ENCODE data around the gene INAVA.
"Not testable (repeated sequence)": the region's sequence is repeated elsewhere in the genome, so short reads cannot be mapped to it uniquely, and the experiment has no call there.

Gene INAVA

DNA sequence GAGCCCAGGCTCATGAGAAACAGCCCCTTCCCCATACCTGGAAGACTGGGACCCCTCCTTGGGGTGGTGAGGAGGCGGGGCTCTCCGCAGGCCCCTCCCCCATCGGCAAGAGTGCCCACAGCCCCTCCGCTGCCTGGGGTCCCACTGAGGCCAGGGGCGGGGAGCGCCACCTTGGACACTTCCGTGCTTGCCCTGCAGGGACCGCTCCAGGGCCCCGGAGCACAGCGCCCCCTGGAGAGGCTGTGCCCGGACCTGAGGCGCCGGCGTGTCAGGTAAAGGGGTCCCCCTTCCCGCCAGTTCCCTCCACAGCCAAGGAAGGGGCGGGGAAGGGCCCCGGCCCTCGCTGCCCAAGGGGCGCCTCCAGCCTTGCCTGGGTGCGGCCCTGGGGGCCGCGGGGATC, 21.5 kb downstream of the INAVA start:
- DNase-seq (ENCODE audit: insufficient read length, low spot score) (no peak), FAIRE-seq (no peak)

DNA sequence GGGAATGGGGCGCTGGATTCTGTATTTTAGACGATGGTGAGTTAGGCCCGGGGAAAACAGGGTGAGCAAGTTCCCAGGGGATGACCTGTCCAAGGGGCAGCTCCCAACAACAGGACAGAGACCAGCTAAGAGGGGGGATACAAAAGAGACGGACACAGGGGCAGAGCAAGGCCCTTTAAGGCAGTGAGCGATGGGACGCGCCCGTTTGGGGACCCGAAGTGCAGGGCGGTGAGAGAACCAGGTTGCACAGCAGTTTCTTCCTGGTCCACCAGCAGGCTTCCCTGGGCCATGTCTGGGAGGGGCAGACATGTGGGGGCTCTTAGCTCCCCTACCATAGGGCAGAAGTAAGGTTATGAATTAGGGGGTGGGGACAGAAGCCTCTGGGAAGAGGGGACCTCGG, 22.0 kb downstream of the INAVA start:
- DNase-seq (ENCODE audit: insufficient read length, low spot score) = no peak
- FAIRE-seq = no peak

DNA sequence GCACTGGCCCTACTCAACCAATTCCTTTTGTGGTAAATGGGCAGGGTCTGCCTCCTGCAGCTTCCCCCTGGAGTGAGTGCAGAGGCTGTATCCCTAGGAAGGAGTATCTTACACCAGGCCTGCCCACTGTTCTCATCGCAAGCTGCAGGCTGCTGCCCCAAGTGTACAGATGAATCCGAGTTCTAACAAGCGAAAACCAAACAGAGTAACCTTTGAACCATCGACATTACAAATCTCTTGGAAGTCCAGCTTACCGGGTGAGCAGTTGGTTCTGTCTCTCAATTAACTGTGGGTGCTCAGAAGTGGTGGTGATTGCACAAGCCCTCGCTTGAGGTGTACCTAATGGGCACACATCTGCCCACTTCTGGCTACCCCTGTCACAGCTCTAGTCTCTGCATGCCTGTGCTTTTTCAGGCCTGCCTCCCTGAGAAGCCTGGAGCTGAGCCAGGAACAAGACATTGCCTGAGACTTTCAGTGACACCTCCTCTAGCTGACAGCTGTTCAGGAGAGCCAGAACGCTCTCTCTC, 22.7 kb downstream of the INAVA start:
- FAIRE-seq (no peak), DNase-seq (ENCODE audit: insufficient read length, low spot score) (no peak)

DNA sequence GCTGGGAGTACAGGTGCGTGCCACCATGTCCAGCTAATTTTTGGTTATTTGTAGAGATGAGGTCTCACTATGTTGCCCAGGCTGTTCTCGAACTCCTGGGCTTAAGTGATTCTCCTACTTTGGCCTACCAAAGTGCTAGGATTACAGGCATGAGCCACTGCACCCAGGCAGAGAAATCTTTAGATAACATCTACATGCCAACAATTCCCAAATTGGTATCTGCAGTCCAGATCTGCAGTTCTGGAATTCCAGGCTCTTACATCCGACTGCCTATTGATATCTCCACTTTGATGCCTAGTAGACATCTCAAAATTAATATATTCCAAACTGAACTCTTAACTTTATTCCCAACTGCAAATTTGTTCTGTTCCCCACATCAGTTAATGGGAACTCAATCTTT, 23.3 kb downstream of the INAVA start:
- no peak for DNase-seq (ENCODE audit: insufficient read length, low spot score)
- no peak for FAIRE-seq

DNA sequence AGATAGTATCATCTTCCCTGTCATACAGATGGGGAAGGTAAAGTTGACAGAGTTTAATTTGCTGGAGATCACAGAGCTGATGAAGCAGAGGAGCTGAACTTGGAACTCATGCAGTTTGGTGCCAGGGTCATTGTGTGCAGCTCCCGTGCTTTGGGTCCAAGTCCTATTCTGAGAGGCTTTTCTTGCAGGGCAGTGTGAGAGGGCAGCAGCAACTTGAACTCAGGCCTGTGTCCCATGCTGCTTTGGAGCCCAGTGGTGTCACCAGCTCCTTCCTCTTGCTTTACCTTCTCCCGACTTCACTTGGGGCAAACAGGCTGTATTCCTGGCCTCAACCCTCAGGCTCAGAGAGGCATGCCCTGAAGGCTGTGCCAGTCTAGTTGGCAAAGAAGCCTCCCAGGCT, 24.7 kb downstream of the INAVA start:
- no peak for FAIRE-seq
- DNase-seq (ENCODE audit: insufficient read length, low spot score) = no peak

DNA sequence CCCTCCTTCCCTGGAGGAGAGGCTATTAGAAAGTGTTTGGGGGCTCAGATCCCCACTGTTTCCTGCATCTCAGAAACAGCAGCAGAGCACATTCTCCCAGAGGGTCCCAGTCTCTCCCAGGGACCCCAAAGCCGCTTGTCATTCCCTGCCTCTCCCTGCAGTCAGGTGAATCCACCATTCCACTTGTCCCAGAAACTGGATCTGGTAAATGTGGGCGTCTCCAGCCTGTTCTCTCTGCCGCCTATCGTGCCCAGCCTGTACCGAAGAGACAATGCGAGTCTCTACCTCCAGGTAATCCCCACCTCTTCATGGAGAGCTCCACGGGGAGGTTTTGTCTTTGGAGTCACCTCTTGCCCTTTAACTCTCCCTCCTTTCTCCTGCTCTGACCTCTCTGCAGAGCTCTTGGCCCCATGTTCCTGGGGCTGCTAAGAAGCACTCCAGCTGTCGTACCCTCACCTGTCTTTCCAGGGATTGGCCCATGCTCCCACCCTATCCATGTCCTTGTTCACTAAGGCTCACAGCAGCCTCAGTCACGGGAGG, 26.9 kb downstream of the INAVA start:
- DNase-seq (ENCODE audit: insufficient read length, low spot score) (no peak), FAIRE-seq (no peak)

DNA sequence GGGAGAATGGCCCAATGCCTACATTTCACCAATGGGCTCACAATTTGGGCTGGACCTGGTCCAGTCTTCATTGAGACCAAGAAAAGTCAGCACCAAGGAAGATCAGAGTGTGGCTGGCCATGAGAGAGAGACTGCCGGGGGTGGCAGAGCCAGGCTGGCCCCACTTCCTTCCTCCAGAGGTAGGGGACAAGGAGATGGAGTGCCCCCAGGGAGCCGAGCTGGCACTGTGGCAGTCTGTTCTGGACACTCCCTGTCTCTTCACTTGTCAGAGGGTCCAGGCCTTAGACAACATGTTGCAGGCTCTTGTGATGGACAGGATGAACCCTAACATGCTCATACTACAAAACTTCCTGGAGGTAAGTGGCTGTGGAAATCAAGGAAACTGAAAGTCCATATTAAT, 27.7 kb downstream of the INAVA start:
- DNase-seq (ENCODE audit: insufficient read length, low spot score) (no peak), FAIRE-seq (no peak)

DNA sequence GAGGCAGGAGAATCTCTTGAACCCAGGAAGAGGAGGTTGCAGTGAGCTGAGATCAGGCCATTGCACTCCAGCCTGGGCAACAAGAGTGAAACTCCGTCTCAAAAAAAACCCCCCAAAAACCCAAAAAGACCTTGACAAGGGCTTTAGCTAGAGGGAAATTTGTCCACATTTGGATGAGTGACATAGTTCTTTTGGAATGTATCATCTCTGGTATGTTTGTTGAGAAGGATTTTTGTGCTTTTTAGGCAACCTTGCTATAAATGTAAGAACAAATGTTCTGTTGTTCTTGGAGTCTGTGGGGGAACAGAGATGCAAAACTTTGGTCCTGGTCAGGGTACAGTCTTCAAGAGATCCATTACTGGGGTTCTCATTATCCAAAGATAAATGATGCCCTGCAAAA, 28.9 kb downstream of the INAVA start:
- no peak for FAIRE-seq
- no peak for DNase-seq (ENCODE audit: insufficient read length, low spot score)

DNA sequence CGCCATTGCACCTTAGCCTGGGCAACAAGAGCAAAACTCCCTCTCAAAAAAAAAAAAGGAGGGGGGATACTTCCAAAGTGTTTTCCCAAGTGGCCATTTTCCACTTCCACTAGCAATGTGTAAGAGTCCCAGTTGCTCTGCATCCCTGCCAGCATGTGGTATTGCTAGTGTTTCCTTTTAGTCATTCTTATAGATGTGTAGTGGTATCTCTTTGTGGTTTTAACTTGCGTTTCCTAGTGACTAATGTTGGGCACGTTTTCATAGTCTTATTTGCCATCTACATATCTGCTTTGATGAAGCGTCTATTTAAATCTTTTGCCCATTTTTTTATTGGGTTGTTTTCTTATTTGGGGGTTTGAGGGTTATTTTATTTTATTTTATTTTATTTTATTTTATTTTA, 31.1 kb downstream of the INAVA start:
- no peak for FAIRE-seq

DNA sequence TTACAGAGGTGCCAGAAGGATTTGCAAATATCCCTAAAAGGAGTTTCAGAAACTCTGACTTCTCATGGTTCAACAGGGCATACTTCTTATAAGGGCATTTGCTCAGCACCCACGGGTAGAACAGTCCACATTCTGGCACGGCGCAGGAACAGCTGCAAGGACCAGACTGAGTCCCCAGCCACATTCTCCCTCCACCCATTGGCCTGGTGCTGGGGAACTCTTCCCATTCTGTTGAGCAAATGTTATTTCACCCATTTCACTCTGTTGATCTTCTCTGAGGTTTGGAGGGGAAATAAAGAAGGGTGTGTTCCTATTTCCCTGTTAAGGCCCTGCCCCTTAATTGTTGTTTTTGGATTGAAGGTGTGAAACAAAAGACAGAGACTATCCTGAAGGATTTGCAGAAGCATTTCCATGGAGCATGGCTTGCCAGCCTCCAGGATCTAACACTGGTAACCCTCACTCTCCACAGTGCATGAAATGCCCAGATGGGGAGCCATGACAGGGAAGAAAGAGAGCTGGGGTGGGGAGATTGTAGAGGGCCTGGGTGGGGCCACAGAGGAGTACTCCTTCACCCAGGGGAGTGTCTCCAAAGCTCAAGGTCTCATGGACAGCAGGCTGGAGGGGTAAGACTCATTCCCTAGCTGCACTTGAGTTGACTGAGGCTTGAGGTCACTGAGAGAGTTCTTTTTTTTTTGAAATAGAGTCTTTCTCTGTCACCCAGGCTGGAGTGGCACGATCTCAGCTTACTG, 35.0 kb downstream of the INAVA start:
- DNase-seq (ENCODE audit: insufficient read length, low spot score) (no peak), FAIRE-seq (no peak)

More for the DNA sequence above, 31.1 kb downstream of the INAVA start:
- no peak for DNase-seq (ENCODE audit: insufficient read length, low spot score)

DNA sequence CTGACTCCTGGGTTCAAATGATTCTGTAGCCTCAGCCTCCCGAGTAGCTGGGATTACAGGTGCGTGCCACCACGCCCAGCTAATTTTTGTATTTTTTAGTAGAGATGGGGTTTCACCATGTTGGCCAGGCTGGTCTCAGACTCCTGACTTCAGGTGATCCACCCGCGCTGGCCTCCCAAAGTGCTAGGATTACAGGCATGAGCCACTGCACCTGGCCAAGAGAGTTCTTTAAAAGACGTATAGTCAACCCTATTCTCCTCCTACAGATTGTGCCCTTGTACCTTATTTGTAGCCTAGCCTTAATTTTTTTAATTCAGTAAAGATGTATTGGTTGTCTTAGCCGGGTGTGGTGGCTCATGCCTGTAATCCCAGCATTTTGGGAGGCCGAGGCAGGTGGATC, 35.6 kb downstream of the INAVA start:
- not testable (repeated sequence) for DNase-seq (ENCODE audit: insufficient read length, low spot score); FAIRE-seq

DNA sequence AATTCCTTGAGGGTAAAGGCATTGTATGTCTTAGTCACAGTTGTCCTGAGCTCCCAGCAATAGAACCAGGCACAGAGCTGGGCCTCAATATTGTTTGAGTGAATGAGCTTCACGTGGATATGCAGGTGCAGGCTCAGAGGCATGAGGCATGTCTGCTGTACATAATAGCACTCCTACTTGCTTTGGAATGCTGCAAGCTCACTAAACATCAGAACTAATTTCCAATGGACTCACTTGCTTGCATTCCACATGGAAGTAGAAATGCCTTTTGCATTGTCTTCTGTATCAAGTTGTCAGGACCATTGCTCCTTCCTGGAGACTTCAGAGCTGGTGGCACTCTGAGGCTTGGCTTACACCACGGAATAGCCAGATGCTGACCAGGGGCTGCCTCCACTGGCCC, 37.1 kb downstream of the INAVA start:
- FAIRE-seq = no peak

DNA sequence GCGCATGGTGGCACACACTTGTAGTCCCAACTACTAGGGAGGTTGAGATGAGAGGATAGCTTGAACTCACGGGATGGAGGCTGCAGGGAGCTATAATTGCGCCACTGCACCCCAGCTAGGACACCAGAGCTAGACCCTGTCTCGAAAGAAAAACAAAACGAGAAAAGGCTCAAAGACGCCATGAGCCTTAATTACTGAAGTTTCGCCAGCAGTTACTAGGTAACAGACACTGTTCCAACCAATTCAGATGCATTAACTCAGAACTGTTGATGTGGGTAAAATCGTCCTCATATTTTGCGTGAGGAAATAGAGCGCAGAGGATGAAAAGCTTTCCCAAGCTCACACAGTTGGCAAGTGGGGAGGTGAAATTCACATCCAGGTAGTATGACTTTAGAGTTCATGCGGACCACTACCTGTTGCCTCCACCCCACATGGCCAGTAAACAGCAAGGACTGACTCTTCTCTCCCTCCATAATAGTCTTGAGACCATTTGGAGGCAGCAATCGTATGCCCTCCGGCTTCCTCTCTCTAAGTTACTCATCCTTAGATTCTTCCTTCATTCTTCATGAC, 40.1 kb downstream of the INAVA start:
- no peak for FAIRE-seq
- DNase-seq (ENCODE audit: insufficient read length, low spot score) = no peak

More for the DNA sequence above, 37.1 kb downstream of the INAVA start:
- DNase-seq (ENCODE audit: insufficient read length, low spot score) = no peak

DNA sequence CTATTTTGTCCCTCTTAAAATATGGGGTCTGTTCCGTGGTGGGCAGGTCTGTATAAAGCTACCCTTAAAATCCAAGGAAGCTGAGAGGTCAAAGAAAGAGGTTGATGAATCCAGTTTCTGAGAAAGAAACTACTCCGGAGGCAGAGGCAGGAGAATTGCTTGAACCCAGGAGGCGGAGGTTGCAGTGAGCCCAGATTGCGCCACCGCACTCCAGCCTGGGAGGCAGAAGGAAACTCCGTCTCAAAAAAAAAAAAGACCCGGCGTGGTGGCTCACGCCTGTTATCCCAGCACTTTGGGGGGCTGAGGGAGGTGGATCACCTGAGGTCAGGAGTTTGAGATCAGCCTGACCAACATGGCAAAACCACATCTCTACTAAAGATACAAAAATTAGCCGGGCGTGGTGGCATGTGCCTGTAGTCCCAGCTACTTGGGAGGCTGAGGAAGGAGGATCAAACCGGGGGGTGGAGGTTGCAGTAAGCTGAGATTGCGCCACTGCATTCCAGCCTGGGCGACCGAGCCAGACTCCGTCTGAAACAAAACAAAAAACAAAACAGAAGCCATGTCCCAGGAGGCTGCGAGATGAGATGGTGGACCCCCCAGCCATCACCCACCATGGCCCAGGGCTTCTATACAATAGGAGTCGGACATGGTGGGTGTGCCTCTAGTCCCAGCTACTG, 40.7 kb downstream of the INAVA start:
- DNase-seq (ENCODE audit: insufficient read length, low spot score); FAIRE-seq: not testable (repeated sequence)

DNA sequence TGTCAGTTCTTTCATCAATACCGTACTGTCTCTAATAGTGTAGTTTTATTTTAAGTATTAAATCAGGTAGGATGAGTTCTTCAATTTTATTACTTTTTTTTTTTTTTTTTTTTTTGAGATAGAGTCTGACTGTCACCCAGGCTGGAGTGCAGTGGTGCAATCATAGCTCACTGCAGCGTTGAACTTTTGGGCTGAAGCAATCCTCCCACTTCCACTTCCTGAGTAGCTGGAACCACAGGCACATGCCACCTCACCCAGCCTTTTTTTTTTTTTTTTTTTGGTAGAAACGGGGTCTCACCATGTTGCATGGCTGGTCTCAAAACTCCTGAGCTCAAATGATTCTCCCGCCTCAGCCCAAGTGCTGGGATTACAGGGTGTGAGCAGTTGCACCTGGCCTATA, 44.3 kb downstream of the INAVA start:
- no peak for FAIRE-seq
- DNase-seq (ENCODE audit: insufficient read length, low spot score) = no peak

DNA sequence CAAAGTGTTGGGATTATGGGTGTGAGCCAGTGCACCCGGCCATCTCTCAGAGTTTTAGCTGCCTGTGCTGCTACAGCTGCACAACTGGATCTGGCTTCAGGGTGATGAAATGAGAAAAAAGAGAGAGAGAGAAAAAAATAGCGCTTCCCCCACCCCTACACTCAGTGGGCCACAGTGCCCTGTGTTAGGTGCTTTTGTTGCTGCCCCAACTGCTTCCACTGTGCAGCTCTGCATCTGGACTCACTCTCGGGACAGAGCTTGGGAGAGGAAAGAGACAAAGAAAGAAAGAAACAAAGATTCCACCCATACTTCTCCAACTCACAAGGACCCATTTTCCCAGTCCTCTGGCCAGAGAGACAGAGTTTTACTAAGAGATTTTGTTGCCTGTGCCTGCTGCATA, 50.4 kb downstream of the INAVA start:
- DNase-seq (ENCODE audit: insufficient read length, low spot score) (no peak), FAIRE-seq (no peak)

DNA sequence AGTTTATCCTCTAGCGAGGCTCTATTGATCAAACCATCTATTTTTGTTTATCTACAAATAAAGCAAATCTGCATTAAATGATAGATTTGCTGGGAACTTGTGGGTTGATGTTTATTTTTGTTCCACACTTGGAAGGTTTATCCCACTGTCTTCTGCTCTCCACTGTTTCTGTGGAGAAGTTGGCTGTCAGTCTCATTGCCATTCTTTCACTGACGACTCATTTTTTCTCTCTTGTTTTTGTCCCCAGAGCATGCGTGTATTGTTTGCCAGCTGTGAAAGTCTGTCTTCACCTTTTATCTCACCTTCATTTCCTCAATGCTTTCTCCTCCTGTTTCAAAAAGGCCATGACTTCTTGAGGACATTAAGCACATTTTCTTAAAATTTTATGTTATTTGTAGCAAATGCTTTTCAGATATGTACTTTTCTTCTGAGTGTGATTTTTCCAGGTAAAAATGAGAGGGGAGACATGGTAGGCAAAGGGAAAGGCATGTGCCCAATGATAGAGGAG, 52.4 kb downstream of the INAVA start:
- no peak for DNase-seq (ENCODE audit: insufficient read length, low spot score)

DNA sequence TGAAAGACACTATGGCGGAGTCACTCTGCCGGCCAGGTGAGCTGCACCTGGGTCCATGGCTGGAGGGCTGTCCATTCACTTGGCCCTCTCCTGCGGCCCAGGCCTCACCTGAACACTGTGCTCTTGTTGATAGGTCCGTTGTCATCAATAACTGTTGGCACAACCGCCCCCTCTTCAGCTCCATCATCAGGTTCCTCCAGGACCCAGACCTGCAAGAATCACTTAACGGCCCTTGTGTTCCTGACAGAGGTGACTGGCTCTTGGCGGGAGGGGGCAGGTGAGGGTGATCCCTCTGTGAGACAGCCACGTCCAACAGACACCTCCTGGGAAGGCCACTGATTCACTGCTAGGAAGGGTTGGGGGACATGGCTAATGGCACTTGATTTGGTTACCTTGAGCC, 54.9 kb downstream of the INAVA start:
- FAIRE-seq (no peak), DNase-seq (ENCODE audit: insufficient read length, low spot score) (no peak)

More for the DNA sequence above, 52.4 kb downstream of the INAVA start:
- no peak for FAIRE-seq

DNA sequence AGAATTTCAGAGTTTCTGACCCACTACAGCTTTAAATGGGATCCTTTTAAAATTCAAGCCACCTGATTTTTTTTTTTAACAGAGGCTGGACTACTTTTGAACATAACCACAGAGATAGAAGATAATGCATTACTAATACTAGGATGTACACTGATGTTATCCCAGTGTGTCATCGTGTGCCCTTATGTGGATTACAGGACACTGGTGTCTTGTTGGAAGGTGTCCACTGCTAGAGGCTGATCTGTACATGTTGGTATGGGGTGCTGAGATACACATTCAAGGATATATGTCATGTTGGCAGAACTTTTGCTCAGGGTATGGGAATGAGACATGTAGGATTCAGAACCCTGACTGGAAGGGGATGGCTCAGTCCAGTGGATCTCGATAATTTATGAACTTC, 56.3 kb downstream of the INAVA start:
- FAIRE-seq = no peak
- DNase-seq (ENCODE audit: insufficient read length, low spot score) = no peak

DNA sequence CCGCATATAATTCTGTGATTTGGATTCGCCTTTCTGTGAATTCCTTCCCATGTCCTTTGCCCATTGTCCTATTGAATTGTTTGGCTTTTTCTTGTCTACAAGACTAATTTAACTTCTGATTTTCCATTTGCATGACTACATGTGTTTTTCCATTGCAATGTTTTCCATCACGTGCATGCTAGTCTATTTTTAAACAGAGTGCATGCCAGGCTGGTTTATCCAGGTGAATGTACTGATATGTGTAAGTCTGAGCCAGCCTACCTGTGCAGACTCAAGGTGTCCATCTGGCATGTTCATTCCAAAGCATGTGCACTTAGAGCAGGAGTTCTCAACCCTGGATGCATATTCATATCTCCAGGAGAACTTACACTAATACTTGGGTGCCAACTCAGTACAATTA, 59.7 kb downstream of the INAVA start:
- FAIRE-seq (no peak), DNase-seq (ENCODE audit: insufficient read length, low spot score) (no peak)

DNA sequence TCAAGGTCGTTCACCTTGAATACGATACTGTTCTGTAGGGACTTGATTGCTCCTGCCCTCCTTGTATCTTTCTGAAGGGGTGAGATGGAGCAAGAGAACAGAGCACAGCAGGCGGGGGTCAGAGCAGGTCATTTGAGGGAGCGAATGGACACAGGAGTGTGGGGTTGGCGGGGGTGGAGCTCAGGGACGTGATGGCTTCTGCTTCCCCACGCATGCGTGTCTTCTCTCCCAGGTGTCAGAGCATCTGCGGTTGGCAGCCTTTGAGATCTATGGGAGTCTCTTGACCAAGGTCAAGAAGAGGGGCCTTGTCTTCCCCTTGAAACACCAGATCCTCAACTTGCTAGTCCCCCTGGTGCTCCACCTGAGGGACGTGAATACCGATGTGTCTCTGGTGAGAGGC, 63.9 kb downstream of the INAVA start:
- FAIRE-seq = no peak
- no peak for DNase-seq (ENCODE audit: insufficient read length, low spot score)

Data from HTR-8/SVneo (cell line).